ENCODE results near the gene RAB11FIP2. TPM values are rescaled to one million over a fixed set of nuclear protein-coding genes. Genes with fewer than 3 reads are reported as not detected.

Gene RAB11FIP2
- total RNA-seq, 2 experiments from 2014 or later = 20.9 to 27.0 TPM

GRCh38 chr10:118032564-118032963 lies 14.2 kb downstream of the RAB11FIP2 start:
- no peaks in the 10 kb centered on the region for H3K9me2 ChIP-seq (ENCODE audit: insufficient read depth, low read length)
- H3K27ac ChIP-seq (ENCODE audit: low read depth, low read length, poor library complexity, severe bottlenecking) = no peak overlapping the region
- H4K20me1 ChIP-seq (ENCODE audit: insufficient read depth, low read length) = no peaks in the 10 kb centered on the region
- TF ChIP-seq EZH2phosphoT487 (IDR thresholded peaks at IDR 0.05; ENCODE audit: borderline replicate concordance, low read depth, low read length) (no peak), CTCF (conservative IDR thresholded peaks at IDR 0.05; ENCODE audit: low read length) (no peak)
- intact Hi-C loops (cut with micrococcal nuclease; ENCODE audit: unreplicated experiment) = no loop called here
- no TSS peak for BruUV-seq (replicated peaks)
- H2AFZ ChIP-seq (ENCODE audit: low read length) = no peak overlapping the region
- no peaks in the 10 kb centered on the region for H3K4me1 ChIP-seq (ENCODE audit: insufficient read depth, low read length, poor library complexity, severe bottlenecking)
- H3K36me3 ChIP-seq (ENCODE audit: insufficient read depth, low read length) = peaks cover 31% of the 10 kb centered on the region; the same call in 1 of the 2 replicates
- ChIA-PET CTCF (ENCODE audit: unreplicated experiment) (no interaction called here), POLR2A (no interaction called here)
- H3K4me2 ChIP-seq (ENCODE audit: low read length) = no peak overlapping the region
- no peaks in the 10 kb centered on the region for H3K9me3 ChIP-seq (ENCODE audit: low read length)
- no peak overlapping the region for H3K4me3 ChIP-seq (ENCODE audit: low read depth, low read length, poor library complexity, severe bottlenecking)
- peaks cover 7% of the 10 kb centered on the region; the same call in 1 of the 2 replicates for H3K79me2 ChIP-seq (ENCODE audit: insufficient read depth, low read depth, low read length)
- DNase-seq (ENCODE audit: low spot score) = no peak

GRCh38 chr10:118031351-118032075 lies 15.2 kb downstream of the RAB11FIP2 start:
- Histone ChIP-seq H3K36me3 (ENCODE audit: insufficient read depth, low read length) (peaks cover 34% of the 10 kb centered on the region; the same call in 1 of the 2 replicates), H3K9me2 (ENCODE audit: insufficient read depth, low read length) (no peaks in the 10 kb centered on the region), H3K4me1 (ENCODE audit: insufficient read depth, low read length, poor library complexity, severe bottlenecking) (no peaks in the 10 kb centered on the region), H3K4me2 (ENCODE audit: low read length) (no peak overlapping the region), H3K9me3 (ENCODE audit: low read length) (no peaks in the 10 kb centered on the region), H4K20me1 (ENCODE audit: insufficient read depth, low read length) (no peaks in the 10 kb centered on the region), H3K4me3 (ENCODE audit: low read depth, low read length, poor library complexity, severe bottlenecking) (no peak overlapping the region), H3K79me2 (ENCODE audit: insufficient read depth, low read depth, low read length) (no peaks in the 10 kb centered on the region), H3K27ac (ENCODE audit: low read depth, low read length, poor library complexity, severe bottlenecking) (no peak overlapping the region), H2AFZ (ENCODE audit: low read length) (no peak overlapping the region)
- POLR2A ChIA-PET = no interaction called here
- TF ChIP-seq EZH2phosphoT487 (IDR thresholded peaks at IDR 0.05; ENCODE audit: borderline replicate concordance, low read depth, low read length) = no peak
- TF ChIP-seq CTCF (conservative IDR thresholded peaks at IDR 0.05; ENCODE audit: low read length) = no peak
- no peak for DNase-seq (ENCODE audit: low spot score)
- CTCF ChIA-PET (ENCODE audit: unreplicated experiment) = no interaction called here
- no TSS peak for BruUV-seq (replicated peaks)
- intact Hi-C loops (cut with micrococcal nuclease; ENCODE audit: unreplicated experiment) = no loop called here

- BruUV-seq (replicated peaks) = no TSS peak
- intact Hi-C loops (cut with micrococcal nuclease; ENCODE audit: unreplicated experiment) = no loop called here
- CTCF ChIA-PET (ENCODE audit: unreplicated experiment) = no interaction called here
- Histone ChIP-seq H3K36me3 (ENCODE audit: insufficient read depth, low read length) (peaks cover 17% of the 10 kb centered on the region; the same call in 1 of the 2 replicates), H3K9me3 (ENCODE audit: low read length) (no peaks in the 10 kb centered on the region), H3K79me2 (ENCODE audit: insufficient read depth, low read depth, low read length) (no peaks in the 10 kb centered on the region), H3K4me2 (ENCODE audit: low read length) (no peak overlapping the region), H3K4me3 (ENCODE audit: low read depth, low read length, poor library complexity, severe bottlenecking) (no peak overlapping the region), H3K27ac (ENCODE audit: low read depth, low read length, poor library complexity, severe bottlenecking) (no peak overlapping the region), H2AFZ (ENCODE audit: low read length) (no peak overlapping the region), H3K9me2 (ENCODE audit: insufficient read depth, low read length) (no peaks in the 10 kb centered on the region), H4K20me1 (ENCODE audit: insufficient read depth, low read length) (no peaks in the 10 kb centered on the region), H3K4me1 (ENCODE audit: insufficient read depth, low read length, poor library complexity, severe bottlenecking) (no peaks in the 10 kb centered on the region)
- POLR2A ChIA-PET = interaction anchor here (1.1 kb wide), 1 partner anchor 8 kb away, joined by 3 read pairs; no protein-coding TSS in a partner anchor
- no peak for TF ChIP-seq CTCF (conservative IDR thresholded peaks at IDR 0.05; ENCODE audit: low read length)
- DNase-seq (ENCODE audit: low spot score) = no peak
Measured at GRCh38 chr10:118028619-118029018, 18.1 kb downstream of the RAB11FIP2 start.
